CD4-positive, CD25-positive, alpha-beta regulatory T cell (primary cell): Measurements from ENCODE around the gene TTC1. TPM values are rescaled to one million over a fixed set of nuclear protein-coding genes. Genes with fewer than 3 reads are reported as not detected.
"Not testable (repeated sequence)": the region's sequence is repeated elsewhere in the genome, so short reads cannot be mapped to it uniquely, and the experiment has no call there.

Experiments
- ATAC-seq, 2 donors: fragments of 150-1000 bp; cut with Tn5 transposase; one replicate each; pipeline ENCODE4 v1.10.0; 2021; ENCODE audit warnings: low read depth in 2 of 2, moderate number of reproducible peaks in 2 of 2, moderate library complexity in 1 of 2
- DNase-seq, 3 donors: peaks; one replicate each; pipeline versions ENCODE4 v3.0.0 to v3.0.0-alpha.2; 2012 to 2022; ENCODE audit warnings: mixed read lengths in 1 of 3
- H3K27ac ChIP-seq: one replicate; pipeline ENCODE4 v1.7.0; 2013; ENCODE audit warnings: mild to moderate bottlenecking, low read length; ENCODE audit not compliant: insufficient read depth, poor library complexity, severe bottlenecking
- H3K27me3 ChIP-seq: one replicate; pipeline ENCODE4 v1.7.0; 2013; ENCODE audit warnings: low read length; ENCODE audit not compliant: control insufficient read depth, insufficient read depth
- H3K36me3 ChIP-seq: one replicate; pipeline ENCODE4 v1.7.0; 2013; ENCODE audit warnings: mild to moderate bottlenecking, low read length, moderate library complexity; ENCODE audit not compliant: control insufficient read depth, insufficient read depth
- H3K4me1 ChIP-seq: 2 replicates; pipeline ENCODE4 v1.7.0; 2013; ENCODE audit warnings: mild to moderate bottlenecking, low read length; ENCODE audit not compliant: insufficient read depth, control insufficient read depth, poor library complexity, severe bottlenecking
- H3K4me3 ChIP-seq: one replicate; pipeline ENCODE4 v1.7.0; 2013; ENCODE audit warnings: low read depth, mild to moderate bottlenecking, low read length, moderate library complexity
- H3K9me3 ChIP-seq, 2 experiments: 1 replicate in 1 of 2; 2 replicates in 1 of 2; pipeline ENCODE4 v1.7.0; 2013; ENCODE audit warnings: low read length in 2 of 2, mild to moderate bottlenecking in 1 of 2, moderate library complexity in 1 of 2; ENCODE audit not compliant: control insufficient read depth in 2 of 2
- H3K27ac Mint-ChIP-seq, 3 donors: one replicate each; pipeline ENCODE4 v1.8.0; 2020 to 2022; ENCODE audit warnings: mild to moderate bottlenecking in 3 of 3, mixed read lengths in 3 of 3, moderate library complexity in 2 of 3
- H3K27me3 Mint-ChIP-seq: one replicate; pipeline ENCODE4 v1.8.0; 2022; ENCODE audit warnings: mild to moderate bottlenecking, mixed read lengths
- H3K36me3 Mint-ChIP-seq: one replicate; pipeline ENCODE4 v1.8.0; 2020; ENCODE audit warnings: mixed read lengths
- H3K4me1 Mint-ChIP-seq, 4 donors: one replicate each; pipeline ENCODE4 v1.8.0; 2020 to 2022; ENCODE audit warnings: mixed read lengths in 4 of 4, mild to moderate bottlenecking in 1 of 4
- H3K4me3 Mint-ChIP-seq, 4 donors: one replicate each; pipeline ENCODE4 v1.8.0; 2020 to 2022; ENCODE audit warnings: mild to moderate bottlenecking in 4 of 4, mixed read lengths in 4 of 4, moderate library complexity in 3 of 4
- H3K9me3 Mint-ChIP-seq, 7 donors: one replicate each; pipeline ENCODE4 v1.8.0; 2020 to 2022; ENCODE audit warnings: mixed read lengths in 7 of 7, mild to moderate bottlenecking in 3 of 7, moderate library complexity in 2 of 7
- polyA plus RNA-seq, 4 donors: library from polyadenylated mRNA; unstranded; fragments of 300-500 nt; fragmentation: Illumina TruSeq; gene quantifications; one replicate each; pipeline ENCODE4 v1.2.3, GENCODE V29; 2021
- total RNA-seq: library from RNA; stranded (reverse); gene quantifications from one replicate; pipeline ENCODE4 v1.2.3, GENCODE V29; 2022

TTC1 gene
- total and polyA plus RNA-seq, 5 donors from 2014 or later = 33.6 to 118 (median 105) TPM

GRCh38 chr5:160007514-160007913 lies 1.4 kb upstream of the TTC1 start:
- Histone ChIP-seq H3K27ac (no peak overlapping the region), H3K4me3 (no peak overlapping the region), H3K27me3 (no peaks in the 10 kb centered on the region), H3K4me1 (peaks cover 24% of the 10 kb centered on the region), H3K36me3 (peaks cover 13% of the 10 kb centered on the region), H3K9me3 (no peaks in the 10 kb centered on the region)
- Mint-ChIP-seq H3K9me3 (no peaks in the 10 kb centered on the region), H3K27ac (no peak overlapping the region), H3K4me3 (peak overlapping the region in 2 of 4 donors; percentile 9 to 44), H3K27me3 (peaks cover 19% of the 10 kb centered on the region), H3K36me3 (peaks cover 14% of the 10 kb centered on the region), H3K4me1 (peaks cover 14 to 30% (median 23%) of the 10 kb centered on the region in 4 donors)
- ATAC-seq (no peak), DNase-seq (no peak)

- DNase-seq, ATAC-seq, H3K9me3 Mint-ChIP-seq, H3K9me3 ChIP-seq, H3K27me3 ChIP-seq: not testable (repeated sequence)
- H3K4me3 Mint-ChIP-seq = peak overlapping the region in 2 of 4 donors; percentile 44 to 94
- peak overlapping the region; percentile 26 to 98 (median 55) for H3K27ac Mint-ChIP-seq
- Histone ChIP-seq H3K4me3 (peak overlapping the region; percentile 97), H3K27ac (peak overlapping the region; percentile 85), H3K36me3 (peaks cover 20% of the 10 kb centered on the region), H3K4me1 (peaks cover 24% of the 10 kb centered on the region)
- H3K27me3 Mint-ChIP-seq = peaks cover 13% of the 10 kb centered on the region
- H3K36me3 Mint-ChIP-seq = peaks cover 14% of the 10 kb centered on the region
- peaks cover 14 to 30% (median 23%) of the 10 kb centered on the region in 4 donors for H3K4me1 Mint-ChIP-seq
Observed at GRCh38 chr5:160008529-160008876, 436 bp upstream of the TTC1 start.

GRCh38 chr5:160009591-160009989 lies 651 bp downstream of the TTC1 start:
- no peak for ATAC-seq
- peak overlapping the region; percentile 97 for H3K4me3 ChIP-seq
- peak overlapping the region; percentile 96 to 98 (median 98) for H3K27ac Mint-ChIP-seq
- DNase-seq = no peak
- H3K36me3 Mint-ChIP-seq = peaks cover 14% of the 10 kb centered on the region
- H3K9me3 Mint-ChIP-seq = no peaks in the 10 kb centered on the region
- peaks cover 14 to 33% (median 24%) of the 10 kb centered on the region in 4 donors for H3K4me1 Mint-ChIP-seq
- H3K4me1 ChIP-seq = peaks cover 24% of the 10 kb centered on the region
- peaks cover 10% of the 10 kb centered on the region for H3K27me3 Mint-ChIP-seq
- no peaks in the 10 kb centered on the region for H3K27me3 ChIP-seq
- peaks cover 20% of the 10 kb centered on the region for H3K36me3 ChIP-seq
- peak overlapping the region; percentile 85 for H3K27ac ChIP-seq
- H3K4me3 Mint-ChIP-seq = peak overlapping the region; percentile 94 to 99 (median 95)
- no peaks in the 10 kb centered on the region for H3K9me3 ChIP-seq

GRCh38 chr5:160011471-160011870 lies 2.5 kb downstream of the TTC1 start:
- Mint-ChIP-seq H3K4me3 (peak overlapping the region in 3 of 4 donors; percentile 75 to 96 (median 78)), H3K27ac (peak overlapping the region; percentile 34 to 66 (median 62)), H3K27me3 (peaks cover 4% of the 10 kb centered on the region), H3K4me1 (peaks cover 20 to 44% (median 31%) of the 10 kb centered on the region in 4 donors), H3K36me3 (peaks cover 25% of the 10 kb centered on the region), H3K9me3 (no peaks in the 10 kb centered on the region)
- peak overlapping the region; percentile 35 for H3K27ac ChIP-seq
- peak overlapping the region; percentile 45 for H3K4me3 ChIP-seq
- no peak for ATAC-seq
- H3K36me3 ChIP-seq = peaks cover 34% of the 10 kb centered on the region
- H3K4me1 ChIP-seq = peaks cover 24% of the 10 kb centered on the region
- DNase-seq = no peak
- H3K9me3 ChIP-seq = no peaks in the 10 kb centered on the region
- no peaks in the 10 kb centered on the region for H3K27me3 ChIP-seq

GRCh38 chr5:160014197-160014596 lies 5.3 kb downstream of the TTC1 start:
- Mint-ChIP-seq H3K4me1 (peaks cover 21 to 48% (median 36%) of the 10 kb centered on the region in 4 donors), H3K36me3 (peaks cover 29% of the 10 kb centered on the region)
- not testable (repeated sequence) for DNase-seq, H3K4me3 ChIP-seq, H3K27me3 Mint-ChIP-seq, H3K9me3 Mint-ChIP-seq, H3K27ac ChIP-seq, H3K9me3 ChIP-seq, H3K27ac Mint-ChIP-seq, H3K27me3 ChIP-seq, ATAC-seq, H3K4me3 Mint-ChIP-seq
- H3K4me1 ChIP-seq = peaks cover 23% of the 10 kb centered on the region
- H3K36me3 ChIP-seq = peaks cover 46% of the 10 kb centered on the region

DNA sequence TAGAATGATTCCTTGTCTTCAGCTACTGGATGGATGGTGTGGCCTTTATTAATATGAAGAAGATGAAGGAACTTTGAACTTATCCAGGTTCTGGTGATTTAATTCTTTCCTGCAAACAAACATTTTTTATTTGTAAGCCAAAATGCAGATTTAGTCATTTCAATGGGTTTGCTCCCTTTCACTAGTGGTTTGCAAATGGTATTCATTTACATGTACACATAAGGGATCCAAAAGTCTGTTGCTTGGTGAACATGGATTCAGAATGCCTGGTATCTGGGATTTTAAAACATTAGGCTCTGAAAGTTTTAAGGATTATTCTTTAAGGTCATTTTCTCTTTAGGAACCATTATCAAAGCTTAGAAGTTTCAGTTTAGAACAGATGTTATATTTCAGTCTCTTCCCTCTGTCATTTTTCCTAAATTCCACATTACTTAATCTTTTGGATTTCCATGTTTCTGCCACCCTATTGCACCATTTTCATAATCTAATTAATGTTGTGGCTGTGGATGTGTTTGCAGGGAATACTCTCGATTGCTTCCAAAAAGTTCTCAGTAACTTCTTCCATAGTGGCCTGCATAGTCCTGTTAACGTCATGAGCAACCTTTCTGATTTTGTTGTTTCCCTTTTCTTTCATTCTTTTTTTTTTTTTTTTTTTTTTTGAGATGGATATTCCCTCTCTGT lies 10.1 kb downstream of the TTC1 start:
- peaks cover 25% of the 10 kb centered on the region for H3K4me1 ChIP-seq
- Mint-ChIP-seq H3K27me3 (no peaks in the 10 kb centered on the region), H3K4me1 (peaks cover 26 to 52% (median 40%) of the 10 kb centered on the region in 4 donors), H3K4me3 (no peak overlapping the region), H3K36me3 (peaks cover 22% of the 10 kb centered on the region), H3K9me3 (no peaks in the 10 kb centered on the region), H3K27ac (peak overlapping the region in 1 of 3 donors; percentile 1)
- ATAC-seq = no peak
- H3K4me3 ChIP-seq = no peak overlapping the region
- H3K36me3 ChIP-seq = peaks cover 31% of the 10 kb centered on the region
- DNase-seq = no peak
- H3K27ac ChIP-seq = peak overlapping the region; percentile 14
- H3K9me3 ChIP-seq = no peaks in the 10 kb centered on the region
- H3K27me3 ChIP-seq = no peaks in the 10 kb centered on the region

GRCh38 chr5:160020266-160020770 lies 11.4 kb downstream of the TTC1 start:
- ATAC-seq (peak in 1 of 2 donors; percentile 29), DNase-seq (peak in 1 of 3 donors; percentile 28)

More at GRCh38 chr5:160020266-160020770, 11.4 kb downstream of the TTC1 start:
- Mint-ChIP-seq H3K27me3 (no peaks in the 10 kb centered on the region), H3K27ac (peak overlapping the region; percentile 75 to 84 (median 79)), H3K9me3 (no peaks in the 10 kb centered on the region), H3K4me1 (peaks cover 26 to 45% (median 36%) of the 10 kb centered on the region in 4 donors), H3K4me3 (no peak overlapping the region), H3K36me3 (peaks cover 19% of the 10 kb centered on the region)
- Histone ChIP-seq H3K27me3 (no peaks in the 10 kb centered on the region), H3K36me3 (peaks cover 26% of the 10 kb centered on the region), H3K27ac (peak overlapping the region; percentile 57), H3K4me3 (peak overlapping the region; percentile 38), H3K9me3 (no peaks in the 10 kb centered on the region), H3K4me1 (peaks cover 25% of the 10 kb centered on the region)
